Testis (tissue), 3 donors: ENCODE results near the gene ZNF574. TPM values are rescaled to one million over a fixed set of nuclear protein-coding genes. Genes with fewer than 3 reads are reported as not detected.
A peak's percentile ranks its signal among the peaks of the same experiment; 100 is the strongest.

Experiments
- DNase-seq: peaks from one replicate; pipeline ENCODE4 v3.0.0-alpha.2; 2019
- H3K27ac ChIP-seq, 2 donors: fragments of 200-600 bp; sonication (generic); one replicate each; pipeline ENCODE4 v1.5.1; 2019
- H3K27me3 ChIP-seq: fragments of 200-600 bp; sonication (generic); one replicate; pipeline ENCODE4 v1.5.1; 2019
- H3K36me3 ChIP-seq: fragments of 200-600 bp; sonication (generic); one replicate; pipeline ENCODE4 v1.5.1; 2017; ENCODE audit warnings: low read depth; ENCODE audit errors: missing control alignments
- H3K4me1 ChIP-seq: fragments of 200-600 bp; sonication (generic); one replicate; pipeline ENCODE4 v1.5.1; 2019
- H3K4me3 ChIP-seq, 2 donors: fragments of 200-600 bp; sonication (generic); one replicate each; pipeline ENCODE4 v1.5.1; 2017 to 2019
- H3K9me3 ChIP-seq: fragments of 200-600 bp; sonication (generic); one replicate; pipeline ENCODE4 v1.5.1; 2017
- POLR2A ChIP-seq: fragments of 450-650 bp; IDR thresholded peaks from one replicate; pipeline ENCODE4 v1.6.1; 2017; ENCODE audit warnings: antibody characterized with exemption, mild to moderate bottlenecking, moderate library complexity
- WGBS, 2 donors: methylation state at CpG; one replicate each; pipeline ENCODE4 v1.1.5; 2018; 5-methylcytosine and 5-hydroxymethylcytosine counted together
- intact Hi-C: fragments of 100-400 bp; cut with DNase I; formaldehyde crosslinking; loops from one replicate; pipeline ENCODE4 v1.15.1; 2023; ENCODE audit warnings: low total_unique reads
- polyA plus RNA-seq: library from polyadenylated mRNA; stranded (reverse); fragments of 350-450 nt; fragmentation: Illumina TruSeq; extraction: RNeasy Lipid Tissue Mini Kit (QIAGEN cat#74804); gene quantifications from one replicate; pipeline ENCODE4 v1.2.3, GENCODE V29; 2014; ENCODE audit warnings: low read depth, low replicate concordance; ENCODE audit not compliant: insufficient read depth
- total RNA-seq, 2 donors: library from RNA; depleted of rRNA; stranded (reverse); fragments of >200 nt; gene quantifications; one replicate each; pipeline ENCODE4 v1.2.3, GENCODE V29; 2016
- TF ChIP-seq, protein P1 (sequence below), 3 experiments: fragments of 450-650 bp in 2 of 3; fragments of 200-600 bp in 1 of 3; sonication (generic) in 1 of 3; IDR thresholded peaks; one replicate each; pipeline ENCODE4 v1.5.1; 2016 to 2019; ENCODE audit warnings: antibody characterized with exemption in 3 of 3, mild to moderate bottlenecking in 2 of 3, moderate library complexity in 1 of 3

The ZNF574 gene
- total and polyA plus RNA-seq, 3 donors from 2014 or later: 47.4 to 64.8 (median 63.2) TPM

DNA sequence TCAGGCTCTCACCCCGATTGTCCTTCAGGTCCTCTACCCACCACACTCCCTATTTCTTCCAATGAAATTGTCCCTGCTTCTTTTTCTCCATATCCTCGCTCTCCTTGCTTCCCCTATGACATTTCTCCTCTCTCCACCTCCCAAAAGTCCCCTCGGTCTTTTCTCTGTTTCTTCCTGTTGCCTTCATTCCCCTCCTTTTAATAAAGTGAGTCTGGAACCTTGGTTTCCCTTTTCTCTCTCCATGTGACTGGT is 676 bp upstream of the ZNF574 start:
- Histone ChIP-seq H3K27ac (peak overlapping the region; percentile 97 to 98), H3K9me3 (no peaks in the 10 kb centered on the region), H3K4me1 (peaks cover 13% of the 10 kb centered on the region), H3K36me3 (no peaks in the 10 kb centered on the region), H3K27me3 (no peaks in the 10 kb centered on the region), H3K4me3 (peak overlapping the region; percentile 58 to 91)
- WGBS, 2 donors: 0% methylated on average over 3 of the region's 3 CpGs
- no peak for TF ChIP-seq POLR2A
- TF ChIP-seq, protein P1, sequence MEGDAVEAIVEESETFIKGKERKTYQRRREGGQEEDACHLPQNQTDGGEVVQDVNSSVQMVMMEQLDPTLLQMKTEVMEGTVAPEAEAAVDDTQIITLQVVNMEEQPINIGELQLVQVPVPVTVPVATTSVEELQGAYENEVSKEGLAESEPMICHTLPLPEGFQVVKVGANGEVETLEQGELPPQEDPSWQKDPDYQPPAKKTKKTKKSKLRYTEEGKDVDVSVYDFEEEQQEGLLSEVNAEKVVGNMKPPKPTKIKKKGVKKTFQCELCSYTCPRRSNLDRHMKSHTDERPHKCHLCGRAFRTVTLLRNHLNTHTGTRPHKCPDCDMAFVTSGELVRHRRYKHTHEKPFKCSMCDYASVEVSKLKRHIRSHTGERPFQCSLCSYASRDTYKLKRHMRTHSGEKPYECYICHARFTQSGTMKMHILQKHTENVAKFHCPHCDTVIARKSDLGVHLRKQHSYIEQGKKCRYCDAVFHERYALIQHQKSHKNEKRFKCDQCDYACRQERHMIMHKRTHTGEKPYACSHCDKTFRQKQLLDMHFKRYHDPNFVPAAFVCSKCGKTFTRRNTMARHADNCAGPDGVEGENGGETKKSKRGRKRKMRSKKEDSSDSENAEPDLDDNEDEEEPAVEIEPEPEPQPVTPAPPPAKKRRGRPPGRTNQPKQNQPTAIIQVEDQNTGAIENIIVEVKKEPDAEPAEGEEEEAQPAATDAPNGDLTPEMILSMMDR (IDR thresholded peaks at IDR 0.05): no peak
- no peak for DNase-seq
- intact Hi-C loops: no loop called here

DNA sequence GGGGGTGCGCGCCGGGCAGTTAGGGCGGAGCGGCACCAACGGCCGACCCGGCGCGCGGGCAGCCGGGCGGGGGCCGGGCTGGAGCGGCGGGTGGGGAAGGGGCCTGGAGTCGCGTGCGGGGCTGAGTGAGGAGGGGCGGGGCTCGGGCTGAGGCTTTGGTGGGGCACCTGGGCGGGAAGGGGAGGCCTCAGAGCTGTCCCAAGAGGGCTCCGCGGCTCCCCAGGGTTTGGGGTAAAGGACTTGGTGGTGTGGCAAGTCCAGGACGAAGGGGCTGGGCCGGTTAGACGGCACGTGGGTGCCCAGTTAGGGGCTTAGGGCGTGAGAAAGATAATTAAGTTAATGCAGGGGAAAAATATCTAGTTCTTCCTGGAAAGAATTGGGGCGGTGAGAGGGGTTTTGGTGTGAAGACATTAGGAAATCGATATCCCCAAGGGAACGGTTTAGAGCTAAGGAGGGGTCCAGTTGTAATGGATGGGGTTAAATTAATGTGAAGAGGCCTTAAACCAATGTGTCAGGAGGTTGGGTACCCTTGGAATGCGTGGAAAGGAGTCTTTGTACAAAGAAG is 496 bp downstream of the ZNF574 start:
- Histone ChIP-seq H3K36me3 (no peaks in the 10 kb centered on the region), H3K27me3 (no peaks in the 10 kb centered on the region), H3K4me3 (peak overlapping the region; percentile 91 to 96), H3K9me3 (no peaks in the 10 kb centered on the region), H3K4me1 (peaks cover 13% of the 10 kb centered on the region), H3K27ac (peak overlapping the region; percentile 79 to 91)
- peak; percentile 63 for DNase-seq
- 1 to 3% methylated on average over 19 to 33 of the region's 33 CpGs for WGBS, 2 donors
- TF ChIP-seq POLR2A: no peak
- TF ChIP-seq, protein P1 (IDR thresholded peaks at IDR 0.05): no peak
- intact Hi-C loops: no loop called here

DNA sequence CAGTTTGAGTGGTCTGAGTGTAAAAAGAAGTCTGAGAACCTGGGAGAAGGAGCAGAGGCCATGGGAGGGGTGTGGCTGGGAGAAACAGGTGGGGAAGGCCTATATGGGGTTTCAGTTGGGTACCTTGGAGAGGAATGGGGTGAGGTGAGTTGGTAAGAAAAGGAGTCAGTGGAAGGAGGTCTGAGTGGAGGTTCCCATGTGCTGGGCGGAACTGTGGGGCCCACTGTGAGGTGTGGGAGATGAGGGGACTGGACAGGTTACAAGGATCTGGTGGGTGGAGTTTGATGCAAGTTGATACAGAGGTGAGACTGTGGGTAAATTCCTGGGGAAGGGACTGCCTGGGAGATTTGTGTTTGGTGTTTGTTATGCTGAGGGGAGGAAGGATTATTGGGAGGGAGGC is 2.1 kb downstream of the ZNF574 start:
- no peak for TF ChIP-seq POLR2A
- TF ChIP-seq, protein P1 (IDR thresholded peaks at IDR 0.05): no peak
- Histone ChIP-seq H3K27me3 (no peaks in the 10 kb centered on the region), H3K36me3 (no peaks in the 10 kb centered on the region), H3K9me3 (no peaks in the 10 kb centered on the region), H3K4me1 (peaks cover 16% of the 10 kb centered on the region), H3K27ac (no peak overlapping the region), H3K4me3 (no peak overlapping the region)
- intact Hi-C loops: no loop called here
- WGBS, 2 donors: 86 to 90% methylated on average over 1 of the region's 1 CpG
- no peak for DNase-seq

DNA sequence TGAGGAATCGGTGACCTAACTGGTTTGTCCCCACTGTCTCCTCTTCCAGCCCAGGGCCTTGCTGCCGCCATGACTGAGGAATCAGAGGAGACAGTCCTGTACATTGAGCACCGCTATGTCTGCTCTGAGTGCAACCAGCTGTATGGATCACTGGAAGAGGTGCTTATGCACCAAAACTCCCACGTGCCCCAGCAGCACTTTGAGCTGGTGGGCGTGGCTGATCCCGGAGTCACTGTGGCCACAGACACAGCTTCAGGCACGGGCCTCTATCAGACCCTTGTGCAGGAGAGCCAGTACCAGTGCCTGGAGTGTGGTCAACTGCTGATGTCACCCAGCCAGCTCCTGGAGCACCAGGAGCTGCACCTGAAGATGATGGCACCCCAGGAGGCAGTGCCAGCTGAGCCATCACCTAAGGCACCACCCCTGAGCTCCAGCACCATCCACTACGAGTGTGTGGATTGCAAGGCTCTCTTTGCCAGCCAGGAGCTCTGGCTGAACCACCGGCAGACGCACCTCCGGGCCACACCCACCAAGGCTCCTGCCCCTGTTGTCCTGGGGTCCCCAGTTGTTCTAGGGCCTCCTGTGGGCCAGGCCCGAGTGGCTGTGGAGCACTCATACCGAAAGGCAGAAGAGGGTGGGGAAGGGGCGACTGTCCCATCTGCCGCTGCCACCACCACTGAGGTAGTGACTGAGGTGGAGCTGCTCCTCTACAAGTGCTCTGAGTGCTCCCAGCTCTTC is 2.7 kb downstream of the ZNF574 start:
- Histone ChIP-seq H3K4me1 (peaks cover 16% of the 10 kb centered on the region), H3K4me3 (no peak overlapping the region), H3K36me3 (no peaks in the 10 kb centered on the region), H3K9me3 (no peaks in the 10 kb centered on the region), H3K27ac (no peak overlapping the region), H3K27me3 (no peaks in the 10 kb centered on the region)
- DNase-seq: no peak
- WGBS, 2 donors: 76% methylated on average over 11 to 13 of the region's 15 CpGs
- intact Hi-C loops: no loop called here
- no peak for TF ChIP-seq POLR2A
- TF ChIP-seq, protein P1 (IDR thresholded peaks at IDR 0.05): no peak

DNA sequence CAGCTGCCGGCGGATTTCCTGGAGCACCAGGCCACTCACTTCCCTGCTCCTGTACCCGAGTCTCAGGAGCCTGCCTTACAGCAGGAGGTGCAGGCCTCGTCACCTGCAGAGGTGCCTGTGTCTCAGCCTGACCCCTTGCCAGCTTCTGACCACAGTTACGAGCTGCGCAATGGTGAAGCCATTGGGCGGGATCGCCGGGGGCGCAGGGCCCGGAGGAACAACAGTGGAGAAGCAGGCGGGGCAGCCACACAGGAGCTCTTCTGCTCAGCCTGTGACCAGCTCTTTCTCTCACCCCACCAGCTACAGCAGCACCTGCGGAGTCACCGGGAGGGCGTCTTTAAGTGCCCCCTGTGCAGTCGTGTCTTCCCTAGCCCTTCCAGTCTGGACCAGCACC is 3.3 kb downstream of the ZNF574 start:
- Histone ChIP-seq H3K4me3 (no peak overlapping the region), H3K27ac (no peak overlapping the region), H3K4me1 (peaks cover 16% of the 10 kb centered on the region), H3K27me3 (no peaks in the 10 kb centered on the region), H3K9me3 (no peaks in the 10 kb centered on the region), H3K36me3 (no peaks in the 10 kb centered on the region)
- intact Hi-C loops: no loop called here
- no peak for DNase-seq
- 85 to 89% methylated on average over 8 to 16 of the region's 16 CpGs for WGBS, 2 donors
- TF ChIP-seq, protein P1 (IDR thresholded peaks at IDR 0.05): no peak
- no peak for TF ChIP-seq POLR2A
